Measurements from ENCODE around the gene PPP1R13L. TPM values are rescaled to one million over a fixed set of nuclear protein-coding genes. Genes with fewer than 3 reads are reported as not detected.

PPP1R13L gene
- total RNA-seq, 1 experiment from 2014 or later = 27.5 TPM

GRCh38 chr19:45420871-45421270, 16.0 kb upstream of the PPP1R13L start (continued):
- TF ChIP-seq PRDM15 (CRISPR knock-in tag; IDR thresholded peaks at IDR 0.05) = no peak
- no peak for TF ChIP-seq MLX (CRISPR knock-in tag; IDR thresholded peaks at IDR 0.05)
- TF ChIP-seq FOXJ3 (CRISPR knock-in tag; IDR thresholded peaks at IDR 0.05; ENCODE audit: borderline replicate concordance) = no peak
- no peak for TF ChIP-seq FOXP1 (CRISPR knock-in tag; IDR thresholded peaks at IDR 0.05; ENCODE audit: borderline replicate concordance)

- Mint-ChIP-seq H3K27me3 (ENCODE audit: low read depth) (no peaks in the 10 kb centered on the region), H3K4me3 (no peak overlapping the region), H3K4me1 (peaks cover 16% of the 10 kb centered on the region), H3K36me3 (peaks cover 14% of the 10 kb centered on the region), H3K9me3 (no peaks in the 10 kb centered on the region), H3K27ac (no peak overlapping the region)
- POLR2A ChIA-PET = no interaction called here
- 0 out of 2 replicates have a peak, but pooled peaks have one; percentile 26 for TF ChIP-seq ZNF263 (CRISPR knock-in tag; IDR thresholded peaks at IDR 0.05; ENCODE audit: low read depth)
- no peak for TF ChIP-seq ZNF396 (CRISPR knock-in tag; IDR thresholded peaks at IDR 0.05; ENCODE audit: borderline replicate concordance)
- DNase-seq (ENCODE audit: low spot score) (no peak), ATAC-seq (no peak)
- CTCF ChIA-PET = interaction anchor here (0.6 to 1.3 kb wide), 4 partner anchors 59 to 379 kb away, joined by 3 to 7 read pairs (median 4); no protein-coding TSS in a partner anchor
Observed at GRCh38 chr19:45420356-45420755, 15.5 kb upstream of the PPP1R13L start.

GRCh38 chr19:45419895-45420294, 15.0 kb upstream of the PPP1R13L start:
- Mint-ChIP-seq H3K27ac (no peak overlapping the region), H3K36me3 (peaks cover 14% of the 10 kb centered on the region), H3K4me1 (peaks cover 16% of the 10 kb centered on the region), H3K27me3 (ENCODE audit: low read depth) (no peaks in the 10 kb centered on the region), H3K4me3 (no peak overlapping the region), H3K9me3 (no peaks in the 10 kb centered on the region)
- POLR2A ChIA-PET = no interaction called here
- CTCF ChIA-PET = interaction anchor here (0.6 to 1.3 kb wide), 4 partner anchors 59 to 379 kb away, joined by 3 to 7 read pairs (median 4); no protein-coding TSS in a partner anchor
- TF ChIP-seq CBFB (CRISPR knock-in tag; IDR thresholded peaks at IDR 0.05; ENCODE audit: low read depth) (no peak), TP53 (CRISPR knock-in tag; IDR thresholded peaks at IDR 0.05) (no peak), ATF6 (CRISPR knock-in tag; IDR thresholded peaks at IDR 0.05) (no peak), ZNF232 (CRISPR knock-in tag; IDR thresholded peaks at IDR 0.05) (no peak), NFE2L1 (CRISPR knock-in tag; IDR thresholded peaks at IDR 0.05) (no peak), ZNF671 (CRISPR knock-in tag; IDR thresholded peaks at IDR 0.05) (no peak), NFATC4 (CRISPR knock-in tag; IDR thresholded peaks at IDR 0.05) (no peak), SOX15 (CRISPR knock-in tag; IDR thresholded peaks at IDR 0.05) (no peak), RORB (CRISPR knock-in tag; IDR thresholded peaks at IDR 0.05) (no peak), RELA (CRISPR knock-in tag; IDR thresholded peaks at IDR 0.05; ENCODE audit: borderline replicate concordance) (no peak), ZNF121 (CRISPR knock-in tag; IDR thresholded peaks at IDR 0.05) (no peak), USF1 (CRISPR knock-in tag; IDR thresholded peaks at IDR 0.05) (no peak), ZNF416 (CRISPR knock-in tag; IDR thresholded peaks at IDR 0.05) (no peak), PRRX2 (CRISPR knock-in tag; IDR thresholded peaks at IDR 0.05) (no peak), ZNF396 (CRISPR knock-in tag; IDR thresholded peaks at IDR 0.05; ENCODE audit: borderline replicate concordance) (no peak), ZNF138 (CRISPR knock-in tag; conservative IDR thresholded peaks at IDR 0.05) (no peak), FOXJ3 (CRISPR knock-in tag; IDR thresholded peaks at IDR 0.05; ENCODE audit: borderline replicate concordance) (no peak), MLX (CRISPR knock-in tag; IDR thresholded peaks at IDR 0.05) (no peak)
- no peak for DNase-seq (ENCODE audit: low spot score)
- ATAC-seq = no peak

Data from WTC11 (cell line).